ENCODE data around the gene ARMC9. TPM values are rescaled to one million over a fixed set of nuclear protein-coding genes. Genes with fewer than 3 reads are reported as not detected.

ARMC9 gene
- total and polyA plus RNA-seq, 2 experiments from 2014 or later, result 15.1 to 17.3 TPM

DNA sequence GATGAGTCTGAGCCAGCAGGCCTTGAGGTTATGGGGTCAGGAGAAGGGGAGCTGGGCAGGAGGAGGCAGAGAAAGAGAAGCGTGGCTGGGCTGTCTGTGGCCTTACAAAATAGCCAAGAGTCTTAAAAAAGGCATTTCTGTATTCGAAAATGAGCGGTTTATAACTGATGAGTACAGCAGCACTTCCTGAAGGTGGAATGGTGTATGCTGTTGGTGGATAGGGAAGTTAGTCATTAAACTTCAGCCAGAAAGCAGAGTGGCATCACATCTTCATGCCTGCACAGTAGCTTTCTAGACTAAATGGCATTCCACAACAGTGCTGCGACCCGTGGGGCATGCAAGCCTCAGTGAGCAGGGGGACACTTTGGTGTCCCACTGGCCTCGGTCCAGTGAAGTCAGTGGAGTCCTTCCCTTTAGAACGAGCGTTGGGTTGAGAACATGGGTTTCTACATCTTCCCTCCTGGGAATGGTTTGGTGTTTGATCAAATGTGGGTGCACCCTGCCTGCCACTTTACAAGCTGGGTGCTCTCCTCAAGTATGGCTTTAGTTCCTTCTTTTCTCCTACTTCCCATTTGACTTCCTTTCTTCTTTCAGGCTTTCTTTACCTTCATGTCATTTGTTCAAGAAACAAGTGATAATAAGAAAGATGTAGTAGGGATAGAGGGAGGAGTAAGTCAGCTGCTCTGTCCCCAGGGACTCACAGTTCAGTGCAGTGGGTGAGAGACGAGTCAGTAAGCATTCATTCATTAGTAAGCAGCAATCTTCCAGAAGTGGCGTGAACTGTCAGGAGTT lies 96.3 kb downstream of the ARMC9 start:
- Histone ChIP-seq H3K9me3 (ENCODE audit: low read depth) (no peaks in the 10 kb centered on the region), H3K79me2 (ENCODE audit: insufficient read depth) (no peaks in the 10 kb centered on the region), H3K4me2 (ENCODE audit: unreplicated experiment) (no peak overlapping the region), H3K9me2 (ENCODE audit: insufficient read depth) (no peaks in the 10 kb centered on the region), H2AFZ (no peak overlapping the region), H3K27me3 (replicated peaks; ENCODE audit: insufficient read depth) (no peaks in the 10 kb centered on the region), H3K27ac (no peak overlapping the region), H3K9ac (no peak overlapping the region), H4K20me1 (ENCODE audit: insufficient read depth) (no peaks in the 10 kb centered on the region), H3K36me3 (ENCODE audit: low read depth) (no peaks in the 10 kb centered on the region), H3K4me1 (ENCODE audit: insufficient read depth) (no peaks in the 10 kb centered on the region), H3K4me3 (no peak overlapping the region), H3F3A (ENCODE audit: insufficient read depth) (no peaks in the 10 kb centered on the region)
- DNase-seq, result peak; percentile 19
- in situ Hi-C loops (cut with MboI), result loop anchor here (10.0 kb wide), 1 partner anchor 110 kb away; no protein-coding TSS in a partner anchor
- 84 to 90% methylated on average over 10 of the region's 10 CpGs for WGBS, 2 experiments (ENCODE audit: low coverage in 1 of 2, low lambda C conversion rate in 2 of 2, missing lambda C conversion rate in 2 of 2)
- no peak for TF ChIP-seq EZH2 (IDR thresholded peaks at IDR 0.05; ENCODE audit: insufficient read depth, poor library complexity, severe bottlenecking)
- no peak for TF ChIP-seq EZH2phosphoT487 (IDR thresholded peaks at IDR 0.05; ENCODE audit: insufficient read depth, low read depth)

DNA sequence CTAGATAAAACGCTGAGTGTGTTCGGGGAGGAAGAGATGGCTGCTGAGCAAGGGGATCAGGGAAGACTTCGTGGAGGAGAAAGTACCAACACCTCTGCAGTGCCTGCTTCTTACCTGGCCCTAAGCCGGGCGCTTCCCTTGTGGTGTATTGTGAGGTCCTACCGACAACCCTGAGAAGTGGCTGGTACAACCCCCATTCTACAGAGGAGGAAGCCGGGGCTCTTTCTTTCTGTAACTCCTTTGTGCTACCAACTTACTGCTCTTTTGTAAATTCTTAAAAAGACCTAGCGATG lies 96.9 kb downstream of the ARMC9 start:
- Histone ChIP-seq H3K27me3 (replicated peaks; ENCODE audit: insufficient read depth) (no peaks in the 10 kb centered on the region), H3K27ac (no peak overlapping the region), H4K20me1 (ENCODE audit: insufficient read depth) (no peaks in the 10 kb centered on the region), H2AFZ (no peak overlapping the region), H3K4me3 (no peak overlapping the region), H3K9me3 (ENCODE audit: low read depth) (no peaks in the 10 kb centered on the region), H3K4me2 (ENCODE audit: unreplicated experiment) (no peak overlapping the region), H3K36me3 (ENCODE audit: low read depth) (no peaks in the 10 kb centered on the region), H3K9ac (no peak overlapping the region), H3K4me1 (ENCODE audit: insufficient read depth) (no peaks in the 10 kb centered on the region), H3F3A (ENCODE audit: insufficient read depth) (no peaks in the 10 kb centered on the region), H3K9me2 (ENCODE audit: insufficient read depth) (no peaks in the 10 kb centered on the region), H3K79me2 (ENCODE audit: insufficient read depth) (no peaks in the 10 kb centered on the region)
- DNase-seq, result no peak
- in situ Hi-C loops (cut with MboI), result loop anchor here (10.0 kb wide), 1 partner anchor 109 kb away; no protein-coding TSS in a partner anchor
- TF ChIP-seq EZH2 (IDR thresholded peaks at IDR 0.05; ENCODE audit: insufficient read depth, poor library complexity, severe bottlenecking), result no peak
- 96 to 97% methylated on average over 8 of the region's 8 CpGs for WGBS, 2 experiments (ENCODE audit: low coverage in 1 of 2, low lambda C conversion rate in 2 of 2, missing lambda C conversion rate in 2 of 2)

DNA sequence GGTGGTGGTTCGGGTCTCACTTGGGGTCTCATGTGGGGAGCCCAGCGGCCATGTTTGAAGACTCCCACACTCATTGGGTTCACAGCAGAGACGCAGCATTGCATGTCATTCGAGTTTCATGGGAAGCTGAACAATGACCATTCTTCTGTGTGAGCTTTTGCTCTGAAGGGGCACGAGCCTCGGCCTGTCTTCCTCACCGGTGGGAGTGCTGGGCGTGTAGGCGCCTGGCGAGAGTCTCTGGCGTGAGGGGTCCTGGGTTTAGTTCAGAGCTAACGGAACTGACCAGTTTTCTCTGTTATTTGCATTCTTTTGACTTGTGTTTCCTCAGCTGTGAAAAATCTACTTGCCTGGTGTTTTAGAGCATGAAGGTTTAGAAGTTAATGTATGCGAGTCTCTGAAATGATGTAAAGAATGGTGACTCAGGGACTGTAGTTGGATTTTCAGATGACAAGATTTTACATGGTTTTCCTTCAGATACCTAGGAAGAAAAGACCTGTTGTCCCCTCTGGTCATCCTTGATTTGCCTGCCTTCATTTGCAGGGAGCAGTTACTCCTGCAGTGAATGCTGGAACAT lies 98.1 kb downstream of the ARMC9 start:
- no peaks in the 10 kb centered on the region for H3K27me3 ChIP-seq (replicated peaks; ENCODE audit: insufficient read depth)
- in situ Hi-C loops (cut with MboI), result loop anchor here (10.0 kb wide), 1 partner anchor 108 kb away; no protein-coding TSS in a partner anchor
- no peak overlapping the region for H3K27ac ChIP-seq
- no peaks in the 10 kb centered on the region for H3K4me1 ChIP-seq (ENCODE audit: insufficient read depth)
- no peak overlapping the region for H3K4me3 ChIP-seq
- H3K4me2 ChIP-seq (ENCODE audit: unreplicated experiment), result no peak overlapping the region
- H3K79me2 ChIP-seq (ENCODE audit: insufficient read depth), result no peaks in the 10 kb centered on the region
- no peak for DNase-seq
- no peaks in the 10 kb centered on the region for H3K36me3 ChIP-seq (ENCODE audit: low read depth)
- H3K9me2 ChIP-seq (ENCODE audit: insufficient read depth), result no peaks in the 10 kb centered on the region
- no peaks in the 10 kb centered on the region for H3F3A ChIP-seq (ENCODE audit: insufficient read depth)
- H3K9me3 ChIP-seq (ENCODE audit: low read depth), result no peaks in the 10 kb centered on the region
- no peak overlapping the region for H2AFZ ChIP-seq
- 93 to 96% methylated on average over 13 of the region's 13 CpGs for WGBS, 2 experiments (ENCODE audit: low coverage in 1 of 2, low lambda C conversion rate in 2 of 2, missing lambda C conversion rate in 2 of 2)
- no peaks in the 10 kb centered on the region for H4K20me1 ChIP-seq (ENCODE audit: insufficient read depth)
- TF ChIP-seq EZH2 (IDR thresholded peaks at IDR 0.05; ENCODE audit: insufficient read depth, poor library complexity, severe bottlenecking) (no peak), EZH2phosphoT487 (IDR thresholded peaks at IDR 0.05; ENCODE audit: insufficient read depth, low read depth) (no peak)
- no peak overlapping the region for H3K9ac ChIP-seq

DNA sequence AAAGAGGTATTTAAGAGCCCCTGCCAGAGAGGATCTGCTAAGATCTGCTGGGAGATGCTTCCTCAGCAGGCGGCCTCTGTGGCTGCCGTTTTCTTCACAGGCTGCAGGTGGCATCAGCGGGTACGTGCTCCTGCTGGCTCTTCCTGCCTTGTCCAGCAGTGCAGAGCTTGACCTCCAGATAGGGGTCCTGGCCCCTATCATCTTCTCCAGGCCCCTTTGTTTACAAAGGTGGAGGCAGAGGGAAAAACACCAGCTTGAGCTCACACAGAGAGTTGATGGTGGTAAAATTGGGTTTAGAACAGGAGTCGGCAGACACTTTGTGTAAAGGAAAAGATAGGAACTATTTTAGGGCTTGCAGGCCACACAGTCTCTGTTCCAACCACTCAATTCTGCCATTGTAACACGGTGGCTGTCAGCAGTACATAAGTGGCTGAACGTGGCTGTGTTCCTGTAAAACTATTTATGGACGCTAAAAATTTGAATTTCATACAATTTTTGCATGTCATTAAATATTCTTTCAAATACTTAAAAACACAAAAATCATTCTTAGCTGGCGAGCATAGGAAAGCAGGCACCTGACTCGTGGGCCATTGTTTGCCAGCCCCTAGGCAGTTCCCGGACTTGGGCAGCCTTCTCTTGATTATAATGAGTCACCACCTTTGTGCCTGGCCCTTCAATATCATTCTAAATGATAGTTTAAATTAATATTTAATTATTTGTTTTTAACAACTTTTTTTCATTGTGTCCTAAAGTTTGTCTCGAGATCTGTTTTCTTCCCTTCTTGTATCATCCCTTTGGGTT lies 98.9 kb downstream of the ARMC9 start:
- in situ Hi-C loops (cut with MboI), result loop anchor here (10.0 kb wide), 1 partner anchor 107 kb away; no protein-coding TSS in a partner anchor
- no peaks in the 10 kb centered on the region for H3K79me2 ChIP-seq (ENCODE audit: insufficient read depth)
- no peak overlapping the region for H3K9ac ChIP-seq
- H3K4me3 ChIP-seq, result no peak overlapping the region
- H3K4me2 ChIP-seq (ENCODE audit: unreplicated experiment), result no peak overlapping the region
- H4K20me1 ChIP-seq (ENCODE audit: insufficient read depth), result no peaks in the 10 kb centered on the region
- 72 to 74% methylated on average over 12 of the region's 12 CpGs for WGBS, 2 experiments (ENCODE audit: low coverage in 1 of 2, low lambda C conversion rate in 2 of 2, missing lambda C conversion rate in 2 of 2)
- no peaks in the 10 kb centered on the region for H3F3A ChIP-seq (ENCODE audit: insufficient read depth)
- H3K9me3 ChIP-seq (ENCODE audit: low read depth), result no peaks in the 10 kb centered on the region
- no peaks in the 10 kb centered on the region for H3K36me3 ChIP-seq (ENCODE audit: low read depth)
- H3K4me1 ChIP-seq (ENCODE audit: insufficient read depth), result no peaks in the 10 kb centered on the region
- H2AFZ ChIP-seq, result no peak overlapping the region
- peak; percentile 74 for DNase-seq
- H3K27me3 ChIP-seq (replicated peaks; ENCODE audit: insufficient read depth), result no peaks in the 10 kb centered on the region
- H3K9me2 ChIP-seq (ENCODE audit: insufficient read depth), result no peaks in the 10 kb centered on the region
- TF ChIP-seq EZH2phosphoT487 (IDR thresholded peaks at IDR 0.05; ENCODE audit: insufficient read depth, low read depth) (no peak), EZH2 (IDR thresholded peaks at IDR 0.05; ENCODE audit: insufficient read depth, poor library complexity, severe bottlenecking) (no peak)
- no peak overlapping the region for H3K27ac ChIP-seq
